Fibroblast of lung (primary cell): ENCODE results near the gene NFATC3. TPM values are rescaled to one million over a fixed set of nuclear protein-coding genes. Genes with fewer than 3 reads are reported as not detected.

Experiments
- DNase-seq, 2 donors: peaks; one replicate each; pipeline versions ENCODE4 v3.0.0 to v3.0.0-alpha.2; 2010; ENCODE audit warnings: low read depth in 2 of 2
- H2AFZ ChIP-seq: 2 replicates; pipeline ENCODE4 v1.5.1; 2012; ENCODE audit warnings: low read length, control low read depth, inconsistent platforms
- H3K27ac ChIP-seq: 2 replicates; pipeline ENCODE4 v1.5.1; 2011; ENCODE audit warnings: low read length, control low read depth; ENCODE audit not compliant: insufficient read depth
- H3K27me3 ChIP-seq: 2 replicates; pipeline ENCODE4 v1.5.1; 2011; ENCODE audit warnings: mild to moderate bottlenecking, low read length; ENCODE audit not compliant: control insufficient read depth, insufficient read depth
- H3K36me3 ChIP-seq: 2 replicates; pipeline ENCODE4 v1.5.1; 2011; ENCODE audit warnings: low read length; ENCODE audit not compliant: control insufficient read depth, insufficient read depth
- H3K4me1 ChIP-seq: 2 replicates; pipeline ENCODE4 v1.5.1; 2011; ENCODE audit warnings: low read length; ENCODE audit not compliant: control insufficient read depth, insufficient read depth; ENCODE audit errors: extremely low read depth
- H3K4me2 ChIP-seq: 2 replicates; pipeline ENCODE4 v1.5.1; 2011; ENCODE audit warnings: low read length, control low read depth; ENCODE audit not compliant: insufficient read depth; ENCODE audit errors: extremely low read depth
- H3K4me3 ChIP-seq, 4 experiments: fragments of 200-600 bp in 1 of 4; sonication (generic) in 1 of 4; replicated peaks in 1 of 4; 2 replicates each; pipeline ENCODE4 v1.5.1; 2011 to 2016; ENCODE audit warnings: low read length in 4 of 4, low read depth in 3 of 4, mild to moderate bottlenecking in 3 of 4, control low read depth in 2 of 4, inconsistent platforms in 1 of 4, mixed read lengths in 1 of 4; ENCODE audit not compliant: insufficient read depth in 1 of 4; ENCODE audit errors: control extremely low read depth in 1 of 4
- H3K79me2 ChIP-seq: 2 replicates; pipeline ENCODE4 v1.5.1; 2012; ENCODE audit warnings: mild to moderate bottlenecking, low read length, inconsistent platforms; ENCODE audit not compliant: control insufficient read depth, insufficient read depth
- H3K9ac ChIP-seq: 2 replicates; pipeline ENCODE4 v1.5.1; 2011; ENCODE audit warnings: mild to moderate bottlenecking, low read length, control low read depth; ENCODE audit not compliant: insufficient read depth
- H3K9me3 ChIP-seq: 2 replicates; pipeline ENCODE4 v1.5.1; 2012; ENCODE audit warnings: low read depth, low read length; ENCODE audit not compliant: control insufficient read depth, insufficient read depth
- H4K20me1 ChIP-seq: 2 replicates; pipeline ENCODE4 v1.5.1; 2011; ENCODE audit warnings: low read length; ENCODE audit not compliant: control insufficient read depth, insufficient read depth; ENCODE audit errors: extremely low read depth
- EZH2 ChIP-seq: IDR thresholded peaks from 2 replicates; pipeline ENCODE4 v1.5.1; 2012; ENCODE audit warnings: low read length, control low read depth, mild to moderate bottlenecking; ENCODE audit errors: missing control alignments
- polyA plus RNA-seq, 2 donors: library from polyadenylated mRNA; depleted of rRNA in 1 of 2; stranded (reverse) in 1 of 2; unstranded in 1 of 2; fragments of >200 nt; gene quantifications; 2 replicates each; pipeline ENCODE4 v1.2.1, GENCODE V29; 2011 to 2012; ENCODE audit warnings: missing spikeins in 1 of 2
- total RNA-seq: library from RNA; depleted of rRNA; stranded (reverse); fragments of >200 nt; gene quantifications from 2 replicates; pipeline ENCODE4 v1.2.1, GENCODE V29; 2014
- TF ChIP-seq, protein P1 (sequence below), 2 donors: IDR thresholded peaks in 1 of 2; conservative IDR thresholded peaks in 1 of 2; 1 replicate in 1 of 2; 2 replicates in 1 of 2; pipeline ENCODE4 v1.5.1; 2011 to 2012; ENCODE audit warnings: low read length in 2 of 2, control low read depth in 1 of 2, inconsistent platforms in 1 of 2, low read depth in 1 of 2, mild to moderate bottlenecking in 1 of 2

NFATC3 gene
- total and polyA plus RNA-seq, 2 donors (not counting 1 experiment from before 2014, with no cell fraction given) = 9.6 to 10.6 TPM

- DNase-seq = no peak
- no peak for TF ChIP-seq EZH2
- TF ChIP-seq, protein P1, sequence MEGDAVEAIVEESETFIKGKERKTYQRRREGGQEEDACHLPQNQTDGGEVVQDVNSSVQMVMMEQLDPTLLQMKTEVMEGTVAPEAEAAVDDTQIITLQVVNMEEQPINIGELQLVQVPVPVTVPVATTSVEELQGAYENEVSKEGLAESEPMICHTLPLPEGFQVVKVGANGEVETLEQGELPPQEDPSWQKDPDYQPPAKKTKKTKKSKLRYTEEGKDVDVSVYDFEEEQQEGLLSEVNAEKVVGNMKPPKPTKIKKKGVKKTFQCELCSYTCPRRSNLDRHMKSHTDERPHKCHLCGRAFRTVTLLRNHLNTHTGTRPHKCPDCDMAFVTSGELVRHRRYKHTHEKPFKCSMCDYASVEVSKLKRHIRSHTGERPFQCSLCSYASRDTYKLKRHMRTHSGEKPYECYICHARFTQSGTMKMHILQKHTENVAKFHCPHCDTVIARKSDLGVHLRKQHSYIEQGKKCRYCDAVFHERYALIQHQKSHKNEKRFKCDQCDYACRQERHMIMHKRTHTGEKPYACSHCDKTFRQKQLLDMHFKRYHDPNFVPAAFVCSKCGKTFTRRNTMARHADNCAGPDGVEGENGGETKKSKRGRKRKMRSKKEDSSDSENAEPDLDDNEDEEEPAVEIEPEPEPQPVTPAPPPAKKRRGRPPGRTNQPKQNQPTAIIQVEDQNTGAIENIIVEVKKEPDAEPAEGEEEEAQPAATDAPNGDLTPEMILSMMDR (conservative IDR thresholded peaks at IDR 0.05 in 1 of 2, IDR thresholded peaks at IDR 0.05 in 1 of 2; ENCODE audit: low read depth in 1 of 2, low read length in 2 of 2) = no peak
Measured at GRCh38 chr16:68147444-68147843, 62.3 kb downstream of the NFATC3 start.

GRCh38 chr16:68149596-68149995 lies 64.4 kb downstream of the NFATC3 start:
- TF ChIP-seq, protein P1 (conservative IDR thresholded peaks at IDR 0.05 in 1 of 2, IDR thresholded peaks at IDR 0.05 in 1 of 2; ENCODE audit: low read depth in 1 of 2, low read length in 2 of 2) = no peak
- no peak for TF ChIP-seq EZH2
- H3K9me3 ChIP-seq = no peaks in the 10 kb centered on the region
- H3K9ac ChIP-seq = no peak overlapping the region
- no peak overlapping the region for H3K27ac ChIP-seq
- H3K36me3 ChIP-seq = no peaks in the 10 kb centered on the region
- no peak overlapping the region for H2AFZ ChIP-seq
- H3K4me3 ChIP-seq = no peak overlapping the region
- H3K79me2 ChIP-seq = no peaks in the 10 kb centered on the region
- no peak overlapping the region for H3K4me2 ChIP-seq
- no peaks in the 10 kb centered on the region for H3K27me3 ChIP-seq
- H3K4me1 ChIP-seq = no peaks in the 10 kb centered on the region
- DNase-seq = no peak
- H4K20me1 ChIP-seq = no peaks in the 10 kb centered on the region

More at GRCh38 chr16:68147444-68147843, 62.3 kb downstream of the NFATC3 start:
- no peaks in the 10 kb centered on the region for H3K4me1 ChIP-seq
- H3K9me3 ChIP-seq = no peaks in the 10 kb centered on the region
- H3K27ac ChIP-seq = no peak overlapping the region
- no peaks in the 10 kb centered on the region for H3K79me2 ChIP-seq
- no peaks in the 10 kb centered on the region for H4K20me1 ChIP-seq
- H3K4me2 ChIP-seq = no peak overlapping the region
- no peak overlapping the region for H3K4me3 ChIP-seq
- no peak overlapping the region for H2AFZ ChIP-seq
- no peaks in the 10 kb centered on the region for H3K36me3 ChIP-seq
- no peak overlapping the region for H3K9ac ChIP-seq
- no peaks in the 10 kb centered on the region for H3K27me3 ChIP-seq

DNA sequence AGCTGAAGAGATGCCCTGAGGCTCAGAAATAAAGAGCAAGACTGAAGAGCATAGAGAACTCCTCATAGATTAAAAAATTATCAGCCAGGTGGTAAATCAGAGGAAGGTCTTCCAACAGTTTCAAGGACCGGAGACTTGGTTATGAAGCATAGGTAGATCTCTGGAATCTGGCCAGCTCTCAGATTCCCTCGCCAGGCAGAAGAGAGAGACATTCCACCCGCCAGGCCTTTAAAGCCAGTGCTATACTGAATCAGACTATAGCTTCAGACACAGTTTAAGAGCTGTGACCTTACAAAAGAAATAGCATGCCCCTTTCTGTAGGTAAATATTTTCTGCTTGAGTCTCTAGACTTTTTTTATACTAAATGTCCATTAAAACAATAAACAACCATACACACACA lies 70.3 kb downstream of the NFATC3 start:
- H3K79me2 ChIP-seq = no peaks in the 10 kb centered on the region
- TF ChIP-seq, protein P1 (conservative IDR thresholded peaks at IDR 0.05 in 1 of 2, IDR thresholded peaks at IDR 0.05 in 1 of 2; ENCODE audit: low read depth in 1 of 2, low read length in 2 of 2) = no peak
- no peak for TF ChIP-seq EZH2
- no peak overlapping the region for H3K4me3 ChIP-seq
- no peaks in the 10 kb centered on the region for H3K36me3 ChIP-seq
- DNase-seq = no peak
- no peaks in the 10 kb centered on the region for H3K9me3 ChIP-seq
- no peak overlapping the region for H3K9ac ChIP-seq
- H3K4me2 ChIP-seq = no peak overlapping the region
- H3K27me3 ChIP-seq = no peaks in the 10 kb centered on the region
- H2AFZ ChIP-seq = no peak overlapping the region
- no peaks in the 10 kb centered on the region for H4K20me1 ChIP-seq
- no peaks in the 10 kb centered on the region for H3K4me1 ChIP-seq
- H3K27ac ChIP-seq = no peak overlapping the region
